GM20431 (cell line): ENCODE measurements around the gene SLC1A4.
"Not testable (repeated sequence)": the region's sequence is repeated elsewhere in the genome, so short reads cannot be mapped to it uniquely, and the experiment has no call there.

Source experiments
- in situ Hi-C: fragments of 300-500 bp; cut with MseI, MboI; formaldehyde crosslinking; loops from one replicate; pipeline ENCODE4 v1.15.0; 2020; ENCODE audit warnings: low sequenced_read_pairs; ENCODE audit not compliant: unreplicated experiment

Gene SLC1A4

DNA sequence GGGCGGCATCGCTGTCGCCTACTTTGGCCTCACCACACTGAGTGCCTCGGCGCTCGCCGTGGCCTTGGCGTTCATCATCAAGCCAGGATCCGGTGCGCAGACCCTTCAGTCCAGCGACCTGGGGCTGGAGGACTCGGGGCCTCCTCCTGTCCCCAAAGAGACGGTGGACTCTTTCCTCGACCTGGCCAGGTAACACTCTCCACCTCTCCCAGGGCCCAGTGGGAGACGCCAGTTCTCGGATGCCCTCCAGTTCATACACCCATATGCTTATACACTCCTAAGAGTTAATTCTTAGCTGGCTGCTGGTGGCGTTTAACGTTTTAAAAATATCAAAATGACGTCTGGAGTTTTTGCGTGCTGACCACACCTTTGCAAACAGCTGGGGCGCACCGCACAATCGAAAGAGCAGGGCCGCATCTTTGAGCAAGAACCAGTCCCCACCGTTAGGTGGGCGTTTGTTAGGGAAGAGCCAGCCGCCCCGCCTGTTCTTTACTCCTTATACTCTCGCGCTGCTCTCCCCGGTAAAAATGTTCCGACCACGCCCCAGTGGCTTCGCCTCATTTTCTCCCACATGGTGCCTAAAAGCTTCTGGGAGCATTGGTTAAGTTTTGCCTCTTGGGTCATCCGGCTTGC lies 899 bp downstream of the SLC1A4 start:
- in situ Hi-C loops, result no loop called here

DNA sequence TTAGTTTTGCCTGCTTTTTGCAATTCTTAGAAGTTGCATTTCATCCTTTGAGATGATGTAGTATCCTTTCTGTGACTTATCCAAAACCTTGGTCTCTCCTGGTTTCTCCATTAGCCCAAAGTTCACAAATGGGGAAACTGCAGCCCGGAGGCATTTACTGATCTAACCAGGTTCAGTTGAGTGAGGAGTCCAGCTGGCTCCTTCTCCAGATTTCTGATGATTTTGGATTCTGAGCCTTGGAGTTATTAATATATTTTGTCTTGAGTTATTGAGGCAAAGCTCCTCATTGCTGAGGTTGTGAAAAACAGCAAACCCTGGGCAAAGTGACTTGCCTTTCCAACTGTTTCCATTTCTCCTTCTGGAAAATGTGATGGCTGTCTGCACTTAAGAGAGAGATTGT lies 1.7 kb downstream of the SLC1A4 start:
- in situ Hi-C loops, result no loop called here

DNA sequence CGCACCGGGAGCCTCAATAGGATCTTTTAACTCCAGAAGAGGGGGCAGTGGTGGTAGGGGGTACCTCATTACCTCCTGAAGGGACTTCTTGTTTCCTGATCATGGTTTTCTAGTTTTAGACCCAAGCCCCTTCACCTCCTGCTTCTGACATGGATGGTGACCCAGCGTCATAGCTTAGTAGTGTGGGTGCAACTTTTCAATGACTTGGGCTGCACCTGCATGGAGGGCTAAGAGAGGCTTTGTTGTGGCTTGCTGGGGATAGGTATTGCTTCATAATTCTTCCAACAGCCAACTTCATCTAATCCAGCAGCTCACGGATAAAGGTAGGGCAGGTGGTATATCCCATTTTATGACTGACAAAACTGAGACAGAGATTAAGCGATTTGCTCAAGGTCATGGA lies 3.0 kb downstream of the SLC1A4 start:
- in situ Hi-C loops, result no loop called here

DNA sequence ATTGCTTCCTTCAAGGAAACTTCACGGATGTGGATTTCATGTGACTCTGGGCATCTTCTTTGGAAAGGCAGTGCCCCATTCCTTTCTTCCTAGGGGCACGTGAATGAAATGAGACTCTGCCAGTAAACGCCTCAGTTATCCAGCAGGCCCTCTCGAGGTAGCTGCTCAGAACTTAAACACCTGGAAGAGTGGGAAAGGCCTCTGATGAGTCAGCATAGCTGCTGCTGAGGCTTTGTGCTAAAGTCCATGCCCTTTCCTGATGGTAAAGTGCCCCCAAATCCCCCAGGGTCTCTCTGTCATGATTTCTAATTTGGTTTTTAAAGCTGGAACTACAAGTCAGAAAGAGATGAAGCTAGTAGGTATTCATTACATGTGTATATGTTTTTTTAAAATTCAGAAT lies 3.8 kb downstream of the SLC1A4 start:
- in situ Hi-C loops, result no loop called here

DNA sequence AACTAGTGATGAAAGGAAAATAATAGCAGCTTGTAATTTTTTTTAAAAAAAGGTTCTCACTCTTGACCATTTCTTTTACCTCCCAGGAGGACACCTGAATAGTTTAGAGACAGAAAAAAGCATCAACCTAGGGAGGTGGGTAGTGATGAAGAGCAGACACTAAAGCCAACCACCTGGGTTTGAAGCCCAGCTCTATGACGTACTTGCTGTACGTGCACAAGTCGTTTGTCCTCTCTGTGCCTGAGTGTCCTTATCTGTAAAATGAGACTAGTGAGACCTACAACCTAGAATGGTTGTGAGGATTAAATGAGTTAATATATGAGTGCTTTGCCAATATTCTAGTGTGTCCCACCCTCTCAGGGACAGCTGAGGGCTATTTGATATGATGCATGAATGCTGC lies 5.8 kb downstream of the SLC1A4 start:
- in situ Hi-C loops, result no loop called here

DNA sequence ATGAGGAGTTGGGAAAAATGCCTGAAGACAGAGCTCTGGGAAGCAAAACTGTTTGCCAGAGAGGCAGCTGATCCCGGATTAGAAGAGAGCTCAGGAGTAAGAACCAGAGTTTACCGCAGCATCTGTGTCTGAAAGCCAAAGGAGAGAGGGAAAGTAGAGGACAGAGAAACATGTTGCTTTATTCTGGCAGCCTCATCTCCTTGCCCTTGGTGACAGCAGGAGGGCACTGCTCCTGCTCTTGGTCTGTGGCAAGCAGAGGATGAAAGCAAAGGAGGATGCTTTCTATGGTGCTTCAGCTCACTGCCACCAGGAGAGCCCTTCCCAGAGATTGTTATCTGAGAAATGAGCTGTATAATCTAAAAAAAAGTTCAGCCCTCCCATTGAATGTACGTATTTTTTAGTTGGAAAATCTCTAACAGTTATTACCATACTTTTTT lies 7.7 kb downstream of the SLC1A4 start:
- in situ Hi-C loops, result no loop called here

DNA sequence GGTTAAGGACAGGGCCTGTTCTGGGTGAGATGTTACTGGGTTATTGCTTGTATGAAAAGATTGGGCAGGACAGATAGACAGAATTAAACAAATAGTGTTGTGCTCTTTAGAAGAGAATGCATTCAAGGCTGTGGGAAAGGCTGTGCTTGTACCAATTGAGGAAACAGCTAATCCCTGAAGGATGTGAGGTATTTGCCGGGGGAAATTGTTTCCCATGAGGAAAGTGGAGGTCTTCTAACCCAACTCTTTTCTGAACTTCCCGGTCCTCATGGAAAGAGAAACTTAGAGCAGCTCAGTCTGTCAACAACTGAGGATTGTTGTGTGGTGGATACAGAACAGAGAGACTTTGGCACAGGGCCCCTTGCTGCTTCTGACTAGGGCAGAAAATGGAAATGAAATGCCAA lies 9.5 kb downstream of the SLC1A4 start:
- in situ Hi-C loops, result no loop called here

DNA sequence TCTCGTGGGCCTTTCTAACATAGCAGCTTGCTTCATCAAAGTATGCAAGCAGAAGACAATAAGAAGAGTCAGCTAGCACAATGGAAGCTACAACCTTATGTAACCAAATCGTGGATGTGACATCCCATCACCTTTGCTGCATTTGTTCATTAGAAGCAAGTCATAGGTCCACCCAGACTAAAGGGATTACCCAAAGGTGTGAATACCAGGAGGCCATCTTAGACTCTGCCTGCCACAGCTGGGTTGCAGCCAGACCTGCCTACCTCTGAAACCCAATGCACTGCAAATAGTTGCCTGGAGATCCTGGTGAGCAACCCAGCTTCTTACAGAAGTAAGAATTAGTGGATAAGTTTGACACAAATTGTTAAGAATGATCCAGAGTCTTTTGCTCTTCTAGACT lies 10.6 kb downstream of the SLC1A4 start:
- in situ Hi-C loops, result no loop called here

DNA sequence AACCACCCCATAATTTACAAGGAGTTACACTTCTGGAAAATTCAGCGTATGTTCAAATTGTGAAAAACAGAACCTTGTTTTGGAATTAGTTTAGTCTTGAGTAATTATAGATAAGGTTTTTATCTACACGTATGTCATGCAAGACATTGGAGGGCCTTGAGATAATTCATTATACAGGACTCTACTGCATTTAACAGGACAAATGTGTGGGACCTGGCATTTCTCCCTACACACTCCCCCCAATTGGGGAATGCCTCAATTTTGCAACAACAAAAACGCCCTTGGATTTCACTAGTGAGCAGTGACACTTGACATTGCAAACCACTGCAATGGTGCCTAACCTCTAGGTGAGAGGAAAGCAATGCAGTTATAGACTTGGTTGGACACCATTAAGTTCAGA lies 11.4 kb downstream of the SLC1A4 start:
- in situ Hi-C loops, result no loop called here

DNA sequence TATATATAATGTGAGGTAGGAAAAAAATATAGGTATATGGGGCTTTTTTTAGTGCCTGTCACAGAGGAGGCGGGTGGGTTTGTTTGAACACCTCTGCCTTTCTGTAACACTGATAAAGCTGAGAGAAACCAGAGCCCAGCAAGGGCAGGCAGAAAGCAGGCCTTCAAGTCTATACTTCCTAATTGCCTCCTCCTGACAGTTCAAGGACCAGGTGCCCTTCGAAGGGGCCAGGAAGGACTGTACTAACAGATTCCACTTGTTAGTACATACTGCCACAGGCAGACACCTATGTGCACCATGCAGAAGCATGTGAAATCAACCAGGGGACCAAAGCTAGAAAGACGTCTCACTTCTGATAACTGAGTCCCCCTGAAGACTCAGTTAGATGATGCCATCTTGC lies 13.8 kb downstream of the SLC1A4 start:
- in situ Hi-C loops, result no loop called here

DNA sequence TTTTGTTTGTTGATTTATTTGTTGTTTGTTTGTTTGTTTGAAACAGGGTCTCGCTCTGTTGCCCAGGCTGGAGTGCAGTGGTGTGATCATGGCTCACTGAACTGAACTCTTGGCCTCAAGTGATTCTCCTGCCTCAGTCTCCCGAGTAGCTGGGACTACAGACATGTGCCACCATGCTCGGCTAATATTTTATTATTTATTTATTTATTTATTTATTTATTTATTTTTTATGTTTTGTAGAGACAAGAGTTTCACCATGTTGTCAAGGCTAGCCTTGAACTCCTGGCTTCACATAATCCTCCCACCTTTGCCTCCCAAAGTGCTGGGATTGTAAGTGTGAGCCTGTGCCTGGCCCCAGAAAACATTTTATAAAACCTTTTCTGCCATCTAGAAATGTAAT lies 15.0 kb downstream of the SLC1A4 start:
- in situ Hi-C loops, result not testable (repeated sequence)

DNA sequence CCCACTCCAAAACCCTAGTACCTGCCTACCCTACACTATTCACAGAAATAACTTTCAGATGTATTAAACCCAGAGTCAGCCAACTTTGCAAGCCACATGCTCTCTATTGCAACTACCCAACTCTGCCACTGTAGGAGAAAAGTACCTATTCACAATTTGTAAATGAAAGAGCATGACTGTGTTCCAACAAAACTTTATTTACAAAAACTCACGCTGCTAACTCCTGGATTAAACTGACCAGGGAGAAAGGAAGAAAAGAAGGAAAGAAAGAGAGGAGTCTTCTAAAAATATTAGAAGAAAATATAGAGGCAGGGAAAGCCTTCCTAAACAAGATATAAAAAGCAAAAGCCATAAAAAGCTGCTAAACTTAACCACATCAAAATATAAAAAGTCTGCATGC lies 24.6 kb downstream of the SLC1A4 start:
- in situ Hi-C loops, result no loop called here

DNA sequence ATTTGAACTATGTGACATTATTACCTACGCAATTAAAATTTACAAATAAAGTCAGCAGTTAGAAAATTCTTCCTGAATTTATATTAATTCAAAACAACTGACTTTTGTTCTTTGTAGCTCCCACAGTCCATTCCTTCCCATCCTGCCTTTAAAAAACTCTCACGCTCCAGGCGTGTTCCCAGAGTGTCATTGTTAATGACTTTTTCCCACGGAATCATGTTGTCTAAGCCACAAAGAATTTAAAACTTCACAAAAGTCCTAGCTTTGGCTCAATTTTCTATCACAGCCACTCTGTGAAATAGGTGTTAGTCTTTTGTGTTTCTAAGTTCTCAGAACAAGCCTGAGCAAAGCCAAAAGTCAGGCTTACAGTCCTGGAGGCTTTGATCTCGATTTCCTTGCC lies 26.5 kb downstream of the SLC1A4 start:
- in situ Hi-C loops, result no loop called here

DNA sequence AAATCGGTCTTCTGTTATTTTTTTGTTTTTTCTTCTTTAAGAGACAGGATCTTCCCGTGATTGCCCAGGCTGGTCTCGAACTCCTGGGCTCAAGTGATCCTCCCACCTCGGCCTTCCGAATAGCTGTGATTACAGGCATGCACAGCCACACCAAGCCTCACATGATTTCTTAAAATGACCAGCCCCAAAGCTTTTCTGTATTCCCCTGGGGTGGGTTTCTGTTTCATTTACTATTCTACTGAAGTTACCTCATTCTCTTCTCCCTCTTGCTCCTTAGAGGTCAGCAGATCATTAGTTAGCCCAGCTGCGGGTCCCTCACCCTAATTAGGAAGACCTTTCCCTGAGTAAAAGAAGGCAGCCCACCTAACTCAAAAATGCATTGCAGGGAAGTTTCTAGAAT lies 27.6 kb downstream of the SLC1A4 start:
- in situ Hi-C loops, result no loop called here

DNA sequence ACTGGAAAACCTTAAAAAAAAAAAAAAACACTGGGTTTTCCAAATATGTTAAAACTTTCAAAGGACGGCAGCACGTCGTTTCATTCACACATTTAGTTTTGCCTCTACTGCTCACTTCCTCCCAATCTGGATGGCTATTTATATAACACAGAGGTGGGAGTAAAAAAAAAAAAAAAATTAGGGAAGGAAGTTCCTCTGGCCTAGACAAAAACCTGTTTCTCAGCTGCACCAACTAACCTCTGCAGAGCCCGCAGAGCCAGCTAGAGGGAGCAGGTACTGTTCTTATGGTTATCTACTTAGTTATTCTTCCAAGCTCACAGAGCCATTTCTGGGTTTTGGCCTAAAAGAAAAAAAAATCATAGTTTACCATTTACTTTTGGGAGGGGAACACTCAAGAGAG lies 28.1 kb downstream of the SLC1A4 start:
- in situ Hi-C loops, result no loop called here

DNA sequence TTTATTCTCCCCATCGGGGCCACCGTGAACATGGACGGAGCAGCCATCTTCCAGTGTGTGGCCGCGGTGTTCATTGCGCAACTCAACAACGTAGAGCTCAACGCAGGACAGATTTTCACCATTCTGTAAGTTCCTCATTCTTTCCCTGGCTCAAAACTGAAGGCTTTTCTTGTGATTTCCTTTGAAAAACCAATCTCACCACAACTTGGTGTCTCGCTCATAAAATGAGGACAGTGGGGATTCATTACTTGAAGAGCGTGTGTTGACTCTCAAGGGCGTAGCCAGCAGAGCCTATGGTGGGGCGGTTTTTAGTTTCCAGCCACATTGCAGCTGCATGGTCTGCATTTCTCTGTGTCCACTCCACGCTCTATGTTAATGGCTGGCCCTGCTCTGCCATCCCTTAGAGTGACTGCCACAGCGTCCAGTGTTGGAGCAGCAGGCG lies 29.0 kb downstream of the SLC1A4 start:
- in situ Hi-C loops, result no loop called here

DNA sequence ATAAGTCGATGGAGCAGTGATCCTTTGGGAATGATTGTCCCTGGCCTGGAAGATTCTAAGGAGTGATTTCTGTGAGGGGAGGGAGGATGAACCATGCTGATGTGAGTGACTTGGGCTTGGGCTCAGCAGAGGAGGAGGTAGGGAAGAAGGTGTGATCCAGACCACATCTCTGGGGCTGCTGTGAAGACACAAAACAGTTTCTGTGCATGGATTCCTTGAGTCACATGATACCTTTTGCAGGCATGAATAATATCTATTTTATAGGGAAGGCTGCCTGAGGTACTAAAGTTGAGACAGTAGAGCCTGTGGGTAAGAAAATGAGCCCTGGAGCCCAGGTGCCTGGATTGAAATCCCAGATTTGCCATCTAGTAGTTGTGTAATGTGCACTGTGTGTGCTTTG lies 29.8 kb downstream of the SLC1A4 start:
- in situ Hi-C loops, result no loop called here

DNA sequence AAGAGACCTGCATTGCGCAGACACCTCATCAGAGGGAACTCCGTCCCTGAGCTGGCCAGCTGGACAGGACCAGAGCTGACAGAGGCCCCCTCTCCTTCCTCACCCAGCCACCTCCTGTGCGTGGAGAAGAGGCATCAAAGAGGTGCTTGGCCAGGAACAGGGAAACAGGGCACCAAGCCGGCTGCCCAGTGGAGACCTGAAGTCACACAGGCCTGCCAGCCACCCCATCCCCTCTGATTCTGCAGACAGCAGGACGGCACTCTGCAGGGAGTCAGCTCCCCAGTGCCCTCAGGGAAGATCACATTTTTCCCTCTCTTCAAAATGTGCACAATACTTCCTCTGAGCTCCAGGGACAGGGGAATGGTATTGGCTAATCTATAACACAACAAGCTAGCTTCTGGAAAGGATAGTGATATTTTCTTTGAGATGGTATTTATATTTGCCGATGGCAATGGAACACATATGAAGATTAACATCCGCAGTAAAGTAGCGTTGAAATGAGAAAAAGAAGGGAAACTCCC lies 30.5 kb downstream of the SLC1A4 start:
- in situ Hi-C loops, result no loop called here

DNA sequence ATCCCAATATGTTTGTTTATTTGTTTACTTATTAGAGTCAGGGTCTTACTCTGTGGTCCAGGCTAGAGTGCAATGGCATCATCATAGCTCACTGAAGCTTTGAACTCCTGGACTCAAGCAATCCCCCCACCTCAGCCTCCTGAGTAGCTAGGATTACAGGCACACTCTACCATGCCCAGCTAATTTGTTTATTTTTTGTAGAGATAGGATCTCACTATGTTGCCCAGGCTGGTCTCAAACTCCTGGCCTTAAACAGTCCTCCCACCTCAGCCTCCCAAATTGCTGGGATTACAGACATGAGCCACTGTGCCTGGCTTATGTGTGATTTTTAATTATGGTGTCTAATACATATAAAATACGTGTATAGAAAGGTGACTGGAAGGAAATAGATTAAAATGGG lies 31.1 kb downstream of the SLC1A4 start:
- in situ Hi-C loops, result not testable (repeated sequence)

DNA sequence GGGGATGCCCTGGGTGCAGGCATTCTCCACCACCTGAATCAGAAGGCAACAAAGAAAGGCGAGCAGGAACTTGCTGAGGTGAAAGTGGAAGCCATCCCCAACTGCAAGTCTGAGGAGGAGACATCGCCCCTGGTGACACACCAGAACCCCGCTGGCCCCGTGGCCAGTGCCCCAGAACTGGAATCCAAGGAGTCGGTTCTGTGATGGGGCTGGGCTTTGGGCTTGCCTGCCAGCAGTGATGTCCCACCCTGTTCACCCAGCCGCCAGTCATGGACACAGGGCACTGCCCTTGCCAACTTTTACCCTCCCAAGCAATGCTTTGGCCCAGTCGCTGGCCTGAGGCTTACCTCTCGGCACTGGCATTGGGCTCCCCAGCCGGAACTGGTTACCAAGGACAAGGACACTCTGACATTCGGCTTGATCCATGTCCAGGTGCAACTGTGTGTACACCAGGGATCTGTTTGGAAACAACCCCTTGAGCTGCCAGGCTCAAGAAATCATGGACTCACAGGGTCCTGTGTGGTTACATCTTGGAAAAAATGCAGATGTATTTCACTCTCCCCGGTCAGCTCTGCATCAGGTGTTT lies 31.8 kb downstream of the SLC1A4 start:
- in situ Hi-C loops, result no loop called here

DNA sequence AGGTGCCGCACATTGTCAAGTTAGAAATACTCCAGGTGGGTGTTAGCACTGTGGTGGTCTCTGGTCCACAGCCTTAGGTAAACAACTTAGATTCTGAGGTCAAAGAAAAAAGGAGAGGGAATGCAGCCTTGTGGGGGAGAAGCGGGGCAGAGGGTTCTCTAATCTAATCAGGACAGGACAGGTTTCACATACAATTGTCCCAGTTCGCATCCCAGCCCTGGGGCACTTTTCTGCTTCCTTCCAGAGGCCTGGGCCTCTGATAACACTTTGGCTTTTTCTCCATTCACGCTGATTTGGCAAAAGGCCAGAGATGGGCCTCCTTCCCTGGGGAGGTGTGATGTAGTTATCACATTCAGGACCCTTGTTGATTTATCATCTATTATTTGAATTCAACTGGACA lies 32.5 kb downstream of the SLC1A4 start:
- in situ Hi-C loops, result no loop called here

DNA sequence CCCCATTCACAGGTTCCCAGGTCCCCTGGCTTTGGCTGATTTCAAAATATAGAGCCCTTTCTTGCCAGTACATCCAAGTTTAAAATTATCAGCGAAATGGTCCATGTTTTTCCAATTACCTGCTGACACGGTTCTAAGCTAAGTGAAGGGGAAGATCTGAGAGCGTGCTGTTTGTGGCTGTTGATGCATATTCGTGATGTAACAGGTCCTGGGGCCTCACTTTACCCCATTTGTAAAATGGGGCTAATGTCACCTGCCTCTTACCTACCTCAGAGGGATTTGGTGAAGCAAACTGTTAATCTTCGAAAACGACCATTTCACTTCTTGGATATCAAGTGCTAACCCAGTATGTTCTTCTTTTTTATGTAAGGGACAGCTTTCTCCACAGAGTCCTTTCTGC lies 33.0 kb downstream of the SLC1A4 start:
- in situ Hi-C loops, result no loop called here
